ENCODE data around the gene POU6F1.
"Not testable (repeated sequence)": the region's sequence is repeated elsewhere in the genome, so short reads cannot be mapped to it uniquely, and the experiment has no call there.

POU6F1 gene, protein sequence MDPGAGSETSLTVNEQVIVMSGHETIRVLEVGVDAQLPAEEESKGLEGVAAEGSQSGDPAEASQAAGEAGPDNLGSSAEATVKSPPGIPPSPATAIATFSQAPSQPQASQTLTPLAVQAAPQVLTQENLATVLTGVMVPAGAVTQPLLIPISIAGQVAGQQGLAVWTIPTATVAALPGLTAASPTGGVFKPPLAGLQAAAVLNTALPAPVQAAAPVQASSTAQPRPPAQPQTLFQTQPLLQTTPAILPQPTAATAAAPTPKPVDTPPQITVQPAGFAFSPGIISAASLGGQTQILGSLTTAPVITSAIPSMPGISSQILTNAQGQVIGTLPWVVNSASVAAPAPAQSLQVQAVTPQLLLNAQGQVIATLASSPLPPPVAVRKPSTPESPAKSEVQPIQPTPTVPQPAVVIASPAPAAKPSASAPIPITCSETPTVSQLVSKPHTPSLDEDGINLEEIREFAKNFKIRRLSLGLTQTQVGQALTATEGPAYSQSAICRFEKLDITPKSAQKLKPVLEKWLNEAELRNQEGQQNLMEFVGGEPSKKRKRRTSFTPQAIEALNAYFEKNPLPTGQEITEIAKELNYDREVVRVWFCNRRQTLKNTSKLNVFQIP

DNA sequence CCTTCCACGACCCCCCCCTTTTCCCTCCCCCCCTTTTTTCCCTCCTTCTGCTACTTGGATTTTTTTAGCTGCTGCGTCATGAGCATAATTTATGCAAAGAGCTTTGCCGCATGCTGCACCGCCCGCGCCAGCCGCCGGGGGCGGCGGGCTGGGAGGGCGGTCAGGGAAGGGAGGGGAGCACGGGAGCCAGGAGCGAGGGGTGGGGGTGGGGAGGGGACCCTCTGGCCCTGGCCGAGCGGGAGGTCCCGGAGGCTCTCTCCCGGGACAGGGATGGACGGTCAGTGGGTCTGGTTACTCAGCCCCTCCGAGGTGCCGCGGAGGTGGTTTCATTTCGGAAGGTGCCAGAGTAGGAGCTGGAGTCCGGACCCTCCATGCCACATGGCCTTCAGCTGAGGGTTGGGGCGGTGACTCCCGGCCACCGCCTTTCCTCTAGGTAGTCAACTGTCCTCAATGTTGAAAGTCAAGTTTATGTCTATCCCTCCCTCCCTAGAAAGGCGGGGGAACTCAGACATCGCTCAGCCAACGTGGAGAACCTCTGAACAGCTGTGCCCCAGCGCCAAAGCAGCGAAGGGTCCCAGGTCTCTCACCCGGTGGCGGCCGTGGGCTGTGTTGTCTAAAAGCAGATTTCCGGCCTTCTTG lies at the start of gene POU6F1:
Gene POU6F1, minus strand, starts transcription at position 95 of the 639 bp plus-strand sequence. CDS start 11,226 bp downstream, outside the sequence.
- DNase-seq (ENCODE audit: low read depth in 2 of 2): peak; percentile 42 to 48

DNA sequence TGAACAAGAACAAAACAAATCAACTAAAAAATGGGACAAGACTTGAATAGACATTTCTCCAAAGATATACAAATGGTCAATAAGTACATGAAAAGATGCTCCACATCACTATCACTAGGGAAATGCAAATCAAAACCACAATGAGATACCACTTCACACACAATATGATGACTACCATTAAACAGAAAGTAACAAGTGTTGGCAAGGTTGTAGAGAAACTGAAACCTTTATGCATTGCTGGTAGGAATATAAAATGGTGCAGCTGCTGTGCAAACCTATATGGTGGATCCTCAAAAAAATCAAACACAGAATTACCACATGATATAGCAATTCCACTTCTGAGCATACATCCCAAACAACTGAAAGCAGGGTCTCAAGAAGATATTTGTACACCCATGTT lies 47.2 kb upstream of the POU6F1 start:
- no peak for DNase-seq (ENCODE audit: low read depth in 2 of 2)

DNA sequence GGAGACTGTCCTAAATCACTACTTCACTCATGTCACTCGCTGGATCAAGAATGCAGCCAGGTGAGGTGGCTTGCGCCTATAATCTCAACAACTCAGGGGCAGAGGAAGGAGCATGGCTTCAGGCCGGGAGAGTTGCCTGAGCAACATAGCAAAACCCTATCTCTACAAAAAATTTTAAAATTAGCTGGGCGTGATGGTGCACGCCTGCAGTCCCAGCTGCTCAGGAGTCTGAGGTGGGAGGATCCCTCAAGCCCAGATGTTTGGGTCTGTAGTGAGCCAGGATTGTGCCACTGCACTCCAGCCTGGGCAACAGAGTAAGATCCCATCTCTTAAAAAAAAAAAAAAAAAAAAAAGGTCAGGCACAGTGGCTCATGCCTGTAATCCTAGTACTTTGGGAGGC lies 46.4 kb upstream of the POU6F1 start:
- no peak for DNase-seq (ENCODE audit: low read depth in 2 of 2)

DNA sequence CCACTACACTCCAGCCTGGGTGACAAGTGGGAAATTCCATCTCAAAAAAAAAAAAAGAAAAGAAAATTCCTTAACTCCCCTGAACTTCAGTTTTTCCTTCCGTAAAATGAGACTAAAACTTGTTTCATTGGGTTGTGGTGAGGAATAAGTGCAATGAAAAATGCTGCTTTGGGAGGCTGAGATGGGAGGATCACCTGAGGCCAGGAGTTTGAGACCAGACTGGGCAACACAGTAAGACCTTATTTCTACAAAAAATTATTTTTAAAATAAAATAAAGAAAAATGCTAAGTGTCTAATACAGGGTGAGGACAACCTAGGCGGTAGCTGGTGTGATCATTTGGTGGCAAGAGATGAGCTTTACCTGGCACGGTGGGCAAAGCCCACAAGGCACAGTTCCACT lies 45.5 kb upstream of the POU6F1 start:
- DNase-seq (ENCODE audit: low read depth in 2 of 2): no peak

DNA sequence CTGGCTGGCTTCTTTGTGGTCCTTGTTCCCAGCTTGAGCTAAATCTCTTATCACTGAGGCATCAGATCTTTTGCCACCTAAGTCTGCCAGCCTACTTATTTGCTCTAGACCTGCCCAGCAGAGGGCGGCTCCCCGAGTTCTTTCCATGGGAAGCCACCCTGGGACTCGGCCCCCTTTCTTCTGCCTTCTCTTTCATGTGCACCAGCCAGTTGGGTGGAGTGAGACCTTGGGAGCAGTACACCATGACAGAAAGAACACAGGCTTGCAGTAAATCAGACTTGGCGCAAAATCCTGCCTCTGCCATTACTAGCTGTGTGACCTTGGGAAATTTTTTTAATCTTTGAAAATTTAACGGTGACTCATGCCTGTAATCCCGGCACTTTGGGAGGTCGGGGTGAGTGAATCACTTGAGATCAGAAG lies 44.9 kb upstream of the POU6F1 start:
- no peak for DNase-seq (ENCODE audit: low read depth in 2 of 2)

DNA sequence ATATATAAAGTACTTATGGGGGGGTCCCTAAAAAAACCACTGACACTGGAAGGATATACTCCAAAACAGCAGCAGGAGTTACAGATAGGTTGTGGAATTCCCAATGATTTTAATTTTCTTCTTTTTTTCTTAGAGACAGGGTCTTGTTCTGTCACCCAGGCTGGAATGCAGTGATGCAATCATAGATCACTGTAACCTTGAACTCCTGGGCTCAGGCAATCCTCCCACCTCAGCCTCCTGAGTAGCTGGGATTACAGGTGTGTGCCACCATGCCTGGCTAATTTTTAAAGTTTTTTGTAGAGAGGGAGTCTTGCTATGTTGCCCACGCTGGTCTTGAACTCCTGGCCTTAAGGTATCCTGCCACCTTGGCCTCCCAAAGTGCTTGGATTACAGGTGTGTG lies 41.7 kb upstream of the POU6F1 start:
- not testable (repeated sequence) for DNase-seq (ENCODE audit: low read depth in 2 of 2)

DNA sequence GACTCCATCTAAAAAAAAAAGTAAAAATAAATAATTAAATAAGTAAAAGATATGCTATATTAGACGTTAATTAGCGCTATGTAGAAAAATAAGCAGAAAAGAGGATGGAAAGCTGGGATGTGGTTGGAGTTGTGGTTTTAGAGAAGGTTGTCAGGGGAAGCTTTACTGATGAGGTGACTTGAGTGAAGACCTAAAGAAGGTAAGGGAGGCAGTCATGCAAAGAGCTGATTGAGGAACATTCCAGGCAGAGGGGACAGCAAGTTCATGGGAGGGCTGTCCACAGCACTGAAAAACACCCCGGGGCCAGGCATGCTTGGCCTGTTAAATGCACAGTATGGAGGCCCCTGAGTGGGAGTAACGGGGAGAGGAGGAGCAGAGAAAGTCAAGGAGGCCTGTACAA lies 36.7 kb upstream of the POU6F1 start:
- no peak for DNase-seq (ENCODE audit: low read depth in 2 of 2)

DNA sequence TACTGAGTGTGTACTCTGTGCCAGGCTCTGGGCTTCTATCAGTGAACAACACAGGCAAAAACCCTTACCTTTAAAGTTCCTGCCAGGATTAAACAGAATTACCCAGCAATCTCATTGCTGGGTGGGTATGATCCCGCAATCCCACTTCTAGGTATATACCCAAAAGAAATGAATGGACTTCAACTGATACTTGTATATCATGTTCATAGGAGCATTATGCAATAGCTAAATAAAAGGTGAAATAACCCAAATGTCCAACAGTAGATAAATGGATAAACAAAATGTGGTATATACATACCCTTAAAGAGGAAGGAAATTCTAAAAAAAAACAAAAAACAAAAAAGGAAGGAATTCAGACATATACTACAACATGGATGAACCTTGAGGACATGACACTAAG lies 35.4 kb upstream of the POU6F1 start:
- no peak for DNase-seq (ENCODE audit: low read depth in 2 of 2)

DNA sequence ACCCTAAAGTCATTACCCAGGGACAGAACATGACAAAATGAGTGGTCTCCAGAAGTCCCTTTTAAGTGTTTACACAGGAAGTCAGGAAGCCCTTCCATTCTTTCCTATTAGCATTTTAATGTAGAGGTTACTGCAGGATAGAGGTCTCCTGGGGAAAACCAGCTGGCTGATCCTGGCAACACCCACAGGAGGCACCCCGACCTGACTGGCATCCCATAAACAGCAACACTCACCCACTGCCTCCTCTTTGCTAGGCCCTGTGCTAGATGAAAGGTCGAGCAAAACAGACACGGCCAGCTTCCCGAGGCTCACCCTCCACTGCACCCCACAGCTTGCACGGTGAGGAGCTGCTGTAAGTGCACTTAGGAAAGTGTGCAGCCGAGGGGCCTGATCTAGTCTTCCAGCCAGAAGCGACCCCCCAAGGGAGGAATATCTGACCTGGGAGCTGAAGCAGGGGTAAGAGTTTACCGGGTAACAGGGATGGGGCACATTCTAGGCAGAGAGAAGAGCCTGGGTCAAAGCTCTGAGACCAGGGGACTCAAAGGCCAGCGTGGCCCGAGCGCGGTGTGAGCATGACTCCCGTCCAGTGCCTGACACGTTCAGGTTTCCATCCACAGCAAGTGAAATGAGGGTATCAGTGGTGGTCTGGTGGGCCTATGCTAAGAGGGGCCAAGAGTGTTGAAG lies 29.8 kb upstream of the POU6F1 start:
- no peak for DNase-seq (ENCODE audit: low read depth in 2 of 2)

DNA sequence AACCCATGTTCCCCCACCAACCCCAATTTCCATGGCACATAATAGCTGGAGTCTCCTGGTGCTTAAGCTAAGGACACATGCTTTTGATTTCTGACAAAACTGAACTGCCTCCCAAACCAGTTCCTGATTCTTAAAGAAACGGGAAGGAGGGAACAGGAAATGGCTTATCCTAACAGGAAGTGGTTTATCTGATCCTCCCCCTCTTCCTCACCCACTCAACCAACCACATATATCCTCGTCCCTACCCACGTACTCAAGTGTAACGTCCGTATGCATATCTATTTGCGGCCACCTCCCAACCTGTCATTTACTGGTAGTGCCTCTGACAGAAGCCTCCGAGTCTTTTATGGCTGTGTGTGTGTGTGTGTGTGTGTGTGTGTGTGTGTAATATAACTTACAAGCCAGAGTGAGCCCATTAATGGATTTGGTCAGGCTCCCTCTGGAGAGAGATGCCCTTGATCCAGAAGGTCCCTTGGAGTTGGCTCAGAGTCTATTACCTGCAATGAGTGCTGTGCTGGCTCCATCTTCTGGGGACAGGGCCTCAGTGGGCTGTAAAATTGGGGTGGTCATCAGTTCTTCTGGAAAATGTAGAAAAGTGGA lies 28.5 kb upstream of the POU6F1 start:
- peak in 1 of 2 donors; percentile 23 for DNase-seq (ENCODE audit: low read depth in 2 of 2)

DNA sequence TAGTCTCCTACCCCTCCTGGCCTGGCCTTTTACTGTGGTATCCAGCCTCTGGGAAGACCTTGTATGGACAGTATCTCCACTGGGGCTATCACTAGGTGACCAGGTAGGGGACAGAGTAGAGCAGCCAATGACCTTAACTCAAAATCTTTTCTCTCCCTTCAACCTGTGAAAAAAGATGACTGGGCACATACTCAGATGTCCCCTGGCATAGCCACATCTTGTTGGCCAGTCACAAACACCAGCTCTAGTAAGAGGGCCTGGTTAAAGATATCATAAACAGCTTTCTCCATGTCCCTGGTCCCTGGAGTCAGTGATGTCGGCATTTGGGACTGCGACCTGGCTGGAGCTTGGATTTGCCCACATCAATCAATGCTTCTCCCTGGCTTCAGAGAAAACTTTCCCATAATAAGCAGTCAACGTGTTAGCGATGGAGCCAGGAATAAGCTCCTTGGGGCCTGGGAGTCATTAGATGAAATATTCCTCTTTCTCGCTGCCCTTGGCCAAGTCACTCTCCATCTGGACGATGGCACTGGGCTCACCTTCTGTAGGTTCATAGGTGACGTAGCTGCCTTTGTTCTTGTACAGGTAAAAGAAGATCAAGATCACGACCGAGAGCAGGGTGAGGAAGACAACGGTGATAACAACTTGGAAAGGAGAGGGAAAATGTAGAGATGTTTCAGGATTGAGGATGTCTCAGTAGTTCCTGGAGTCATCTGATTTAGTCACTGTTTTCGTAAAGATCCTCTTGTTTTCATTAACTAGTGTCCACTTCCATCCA lies 27.8 kb upstream of the POU6F1 start:
- DNase-seq (ENCODE audit: low read depth in 2 of 2): no peak

DNA sequence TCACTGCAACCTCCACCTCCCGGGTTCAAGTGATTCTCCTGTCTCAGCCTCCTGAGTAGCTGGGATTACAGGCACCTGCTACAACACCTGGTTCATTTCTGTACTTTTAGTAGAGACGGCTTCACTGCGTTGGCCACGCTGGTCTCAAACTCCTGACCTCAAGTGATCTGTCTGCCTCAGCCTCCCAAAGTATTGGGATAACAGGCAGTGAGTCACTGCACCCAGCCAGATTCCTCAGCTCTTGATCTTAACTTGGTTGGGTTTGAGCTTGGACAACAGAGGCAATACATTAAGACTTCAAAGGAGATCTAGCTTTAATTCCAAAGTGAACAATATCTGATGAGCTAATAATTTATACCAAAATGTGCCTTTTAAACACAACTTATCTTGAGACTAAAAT lies 26.4 kb upstream of the POU6F1 start:
- no peak for DNase-seq (ENCODE audit: low read depth in 2 of 2)

DNA sequence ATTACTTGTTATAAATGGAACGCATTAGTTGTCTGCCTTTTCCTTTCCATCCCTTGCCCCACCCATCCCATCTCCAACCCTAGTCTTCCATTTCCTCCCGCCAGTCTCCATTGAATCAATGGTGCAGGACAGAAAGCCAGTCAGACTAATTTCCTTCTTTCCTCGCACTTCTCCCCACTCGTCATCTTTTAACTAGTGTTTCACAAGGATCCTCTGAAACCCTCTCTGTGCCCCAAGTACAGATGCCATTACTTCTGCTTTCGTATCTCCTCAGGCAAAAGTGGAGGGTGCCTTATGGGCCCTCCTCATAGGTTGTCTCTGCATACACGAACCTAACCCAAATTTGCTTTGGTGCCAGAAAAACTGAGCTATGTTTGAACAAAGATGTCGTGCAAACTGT lies 25.0 kb upstream of the POU6F1 start:
- no peak for DNase-seq (ENCODE audit: low read depth in 2 of 2)

DNA sequence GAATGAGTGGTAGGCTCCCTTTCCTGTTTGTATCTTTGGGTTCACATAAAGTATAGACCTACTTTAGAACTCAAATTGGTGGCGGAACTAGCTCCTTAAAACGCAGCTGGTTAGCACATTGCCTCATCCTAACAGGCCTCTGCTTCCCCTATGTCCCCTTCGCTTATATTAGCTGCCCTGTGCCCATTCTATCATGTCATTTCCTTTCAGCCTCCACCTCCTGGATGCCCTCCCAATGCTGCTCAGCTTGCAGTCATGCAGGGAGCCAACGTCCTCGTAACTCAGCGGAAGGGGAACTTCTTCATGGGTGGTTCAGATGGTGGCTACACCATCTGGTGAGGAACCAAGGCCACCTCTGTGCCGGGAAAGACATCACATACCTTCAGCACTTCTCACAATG lies 24.3 kb upstream of the POU6F1 start:
- DNase-seq (ENCODE audit: low read depth in 2 of 2): no peak

DNA sequence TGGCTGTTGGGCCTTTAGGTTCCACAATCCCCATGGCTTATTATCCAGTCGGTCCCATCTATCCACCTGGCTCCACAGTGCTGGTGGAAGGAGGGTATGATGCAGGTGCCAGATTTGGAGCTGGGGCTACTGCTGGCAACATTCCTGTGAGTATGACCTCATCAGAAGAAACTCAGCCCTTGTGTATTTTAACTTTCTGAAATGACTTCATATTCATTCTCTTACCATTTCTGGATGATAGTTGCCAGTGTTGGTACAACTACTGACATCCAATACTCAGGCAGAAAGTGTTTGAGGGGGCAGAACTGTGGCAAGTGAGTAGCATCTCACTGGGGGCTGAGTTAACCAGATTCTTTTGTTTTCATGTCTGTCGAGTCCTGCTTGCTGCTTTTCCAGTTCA lies 23.1 kb upstream of the POU6F1 start:
- DNase-seq (ENCODE audit: low read depth in 2 of 2): no peak

DNA sequence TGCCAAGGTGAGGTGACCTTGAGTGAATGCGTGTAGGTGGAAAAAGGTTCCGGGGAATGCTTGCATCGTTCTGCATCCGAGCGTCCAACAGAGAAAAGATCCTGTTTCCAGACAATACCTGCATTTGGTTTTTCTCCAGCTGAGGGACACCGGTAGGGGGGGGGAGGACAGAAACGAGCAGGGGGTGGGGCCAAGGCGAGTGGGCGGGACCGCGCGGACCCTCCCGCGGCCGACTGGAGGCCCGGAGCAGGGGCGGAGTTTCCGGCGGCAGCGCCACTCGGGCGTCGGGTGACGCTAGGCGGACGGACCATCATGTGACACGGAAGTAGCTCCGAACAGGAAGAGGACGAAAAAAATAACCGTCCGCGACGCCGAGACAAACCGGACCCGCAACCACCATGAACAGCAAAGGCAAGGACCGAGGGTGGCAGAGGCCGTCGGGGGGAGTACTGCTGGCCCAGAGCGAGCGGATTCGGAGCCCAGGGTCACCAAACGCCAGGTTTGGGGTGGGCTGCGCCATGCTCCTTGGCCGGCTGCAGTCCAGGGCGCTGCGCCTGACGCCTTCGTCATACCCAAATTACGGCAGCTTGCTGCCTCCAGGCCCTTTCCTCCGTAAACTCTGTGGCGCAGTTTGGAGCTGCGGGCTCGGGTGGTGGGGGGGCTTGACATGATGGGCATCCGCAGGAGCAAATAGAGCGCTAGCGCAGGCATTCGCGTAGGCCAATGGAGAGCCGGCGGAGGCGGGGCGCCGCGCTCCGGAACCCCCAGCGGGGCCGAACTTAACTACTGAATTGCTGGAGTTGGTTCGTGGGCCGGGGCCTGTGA lies 20.9 kb upstream of the POU6F1 start, which contains the start of gene DAZAP2:
Gene DAZAP2, plus strand, starts transcription at position 317 of the 825 bp plus-strand sequence. Its CDS starts 82 bp downstream, at position 399.
- peak; percentile 85 for DNase-seq (ENCODE audit: low read depth in 2 of 2)

DNA sequence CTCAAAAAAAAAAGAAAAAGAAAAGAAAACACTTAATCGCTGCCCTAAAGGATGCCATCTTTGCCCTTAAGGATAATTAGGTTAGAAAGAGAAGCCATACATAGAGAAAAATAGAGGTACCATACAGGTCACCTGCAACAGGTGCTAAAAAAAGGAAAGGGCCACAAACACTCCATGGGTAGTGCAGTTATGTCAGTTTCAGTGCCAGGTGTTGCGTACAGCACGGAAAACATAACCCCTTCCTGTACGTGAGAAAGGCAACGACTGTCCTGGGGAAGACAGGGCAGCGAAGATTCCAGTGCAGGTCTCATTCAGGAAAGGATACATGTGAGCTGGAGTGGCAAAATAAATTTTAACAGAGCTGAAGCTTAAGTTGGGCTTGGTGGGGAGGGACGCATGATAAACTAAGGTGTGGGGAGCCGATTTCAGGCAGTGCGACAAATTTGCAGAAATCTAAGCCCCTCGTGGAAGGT lies 20.2 kb upstream of the POU6F1 start:
- DNase-seq (ENCODE audit: low read depth in 2 of 2): no peak

DNA sequence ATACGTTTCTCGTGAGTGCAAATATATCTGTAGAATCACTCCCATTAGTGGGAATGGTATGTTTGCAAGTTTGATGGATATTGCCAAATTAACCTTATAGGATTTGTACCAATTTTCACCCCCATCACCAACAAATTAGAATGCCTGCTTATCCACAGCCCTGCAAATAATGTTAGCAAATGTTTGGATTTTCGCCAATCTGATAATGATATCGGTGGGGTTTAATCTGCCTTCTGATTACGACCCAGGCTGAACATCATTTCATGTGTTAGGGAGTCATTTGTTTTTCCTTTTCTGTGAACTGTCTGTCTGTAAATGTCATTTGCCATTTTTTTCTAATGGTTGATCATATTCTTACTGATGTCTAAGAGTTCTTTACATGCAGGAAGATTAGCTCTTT lies 16.7 kb upstream of the POU6F1 start:
- no peak for DNase-seq (ENCODE audit: low read depth in 2 of 2)

DNA sequence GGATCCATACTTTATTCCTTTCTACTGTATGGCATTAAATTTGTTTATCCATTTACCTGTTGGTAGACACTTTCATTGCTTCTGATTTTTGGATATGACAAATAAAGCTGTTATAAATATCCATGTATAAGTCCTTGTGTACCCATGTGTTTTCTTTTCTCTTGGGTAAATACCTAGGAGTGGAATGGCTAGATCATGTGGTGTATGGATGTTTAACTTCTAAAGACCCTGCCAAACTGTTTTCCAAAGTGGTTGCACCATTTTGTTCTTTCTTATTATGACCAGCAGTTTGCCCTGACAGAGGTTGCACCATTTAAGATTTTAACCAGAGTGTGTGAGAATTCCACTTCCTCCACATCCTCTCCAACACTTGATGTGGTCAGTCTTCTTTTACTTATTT lies 14.8 kb upstream of the POU6F1 start:
- no peak for DNase-seq (ENCODE audit: low read depth in 2 of 2)

Data from stimulated activated CD8-positive, alpha-beta memory T cell treated with anti-CD3 and anti-CD28 coated beads, Interleukin-15, amount 100 ng/mL, for 4 hours (primary cell).